HG03439 (cell line): ENCODE measurements around the gene SULT4A1.

Source experiments
- ATAC-seq: cut with Tn5 transposase; IDR thresholded peaks from one replicate; pipeline ENCODE4 v1.9.1; 2021; ENCODE audit warnings: mild to moderate bottlenecking, moderate library complexity; ENCODE audit not compliant: unreplicated experiment

The SULT4A1 gene

GRCh38 chr22:43861529-43861928, 784 bp downstream of the SULT4A1 start:
- no peak for ATAC-seq

GRCh38 chr22:43860831-43861230, 1.5 kb downstream of the SULT4A1 start:
- ATAC-seq = no peak

- no peak for ATAC-seq
Measured at GRCh38 chr22:43860126-43860525, 2.2 kb downstream of the SULT4A1 start.

- no peak for ATAC-seq
Measured at GRCh38 chr22:43859621-43860020, 2.7 kb downstream of the SULT4A1 start.

- ATAC-seq = no peak
Measured at GRCh38 chr22:43859176-43859575, 3.1 kb downstream of the SULT4A1 start.

GRCh38 chr22:43858156-43858895, 4.0 kb downstream of the SULT4A1 start:
- ATAC-seq = no peak

GRCh38 chr22:43857367-43857766, 4.9 kb downstream of the SULT4A1 start:
- ATAC-seq = no peak

GRCh38 chr22:43855431-43855830, 6.9 kb downstream of the SULT4A1 start:
- ATAC-seq = no peak

GRCh38 chr22:43854786-43855271, 7.5 kb downstream of the SULT4A1 start:
- no peak for ATAC-seq

GRCh38 chr22:43854121-43854785, 8.1 kb downstream of the SULT4A1 start:
- no peak for ATAC-seq

- no peak for ATAC-seq
Measured at GRCh38 chr22:43853328-43853931, 8.9 kb downstream of the SULT4A1 start.

- no peak for ATAC-seq
Measured at GRCh38 chr22:43852573-43853327, 9.6 kb downstream of the SULT4A1 start.

GRCh38 chr22:43851979-43852307, 10.4 kb downstream of the SULT4A1 start:
- ATAC-seq = no peak

GRCh38 chr22:43851058-43851978, 11.0 kb downstream of the SULT4A1 start:
- ATAC-seq = no peak

- no peak for ATAC-seq
Measured at GRCh38 chr22:43850529-43850928, 11.8 kb downstream of the SULT4A1 start.

- ATAC-seq = no peak
Measured at GRCh38 chr22:43849731-43850130, 12.6 kb downstream of the SULT4A1 start.

GRCh38 chr22:43848366-43849171, 13.7 kb downstream of the SULT4A1 start:
- no peak for ATAC-seq

- no peak for ATAC-seq
Measured at GRCh38 chr22:43847376-43848289, 14.7 kb downstream of the SULT4A1 start.
